C4-2B (cell line): ENCODE data around the gene ZNF205.

Source experiments
- H3K27ac ChIP-seq: fragments of 450-650 bp; 2 replicates; pipeline ENCODE4 v1.5.1; 2017
- CTCF ChIP-seq: fragments of 450-650 bp; conservative IDR thresholded peaks from 2 replicates; pipeline ENCODE4 v1.5.1; 2017; ENCODE audit warnings: mild to moderate bottlenecking
- ZFX ChIP-seq: fragments of 450-650 bp; IDR thresholded peaks from 2 replicates; pipeline ENCODE4 v1.6.1; 2017

The ZNF205 gene

GRCh38 chr16:3099732-3100499 lies 12.5 kb upstream of the ZNF205 start:
- H3K27ac ChIP-seq = peak overlapping the region; percentile 25; the same call in 1 of the 2 replicates
- TF ChIP-seq ZFX = no peak
- no peak for TF ChIP-seq CTCF

GRCh38 chr16:3101018-3101840 lies 11.2 kb upstream of the ZNF205 start:
- H3K27ac ChIP-seq = no peak overlapping the region
- TF ChIP-seq CTCF (peak; percentile 81), ZFX (no peak)

- TF ChIP-seq CTCF (no peak), ZFX (no peak)
- H3K27ac ChIP-seq = no peak overlapping the region
Observed at GRCh38 chr16:3101841-3102470, 10.4 kb upstream of the ZNF205 start.

- no peak for TF ChIP-seq CTCF
- TF ChIP-seq ZFX = peak; percentile 56; the same call in 1 of the 2 replicates
- H3K27ac ChIP-seq = peak overlapping the region; percentile 93
Observed at GRCh38 chr16:3106205-3106928, 6.0 kb upstream of the ZNF205 start.

GRCh38 chr16:3112881-3113574 lies 642 bp downstream of the ZNF205 start:
- no peak for TF ChIP-seq CTCF
- no peak for TF ChIP-seq ZFX
- H3K27ac ChIP-seq = peak overlapping the region; percentile 80

GRCh38 chr16:3113765-3114479 lies 1.5 kb downstream of the ZNF205 start:
- H3K27ac ChIP-seq = no peak overlapping the region
- no peak for TF ChIP-seq ZFX
- no peak for TF ChIP-seq CTCF
